Keratinocyte (primary cell): ENCODE data around the gene FOXK1. TPM values are rescaled to one million over a fixed set of nuclear protein-coding genes. Genes with fewer than 3 reads are reported as not detected.

Experiments used
- DNase-seq: peaks from one replicate; pipeline ENCODE4 v3.0.0-alpha.2; 2011; ENCODE audit warnings: low read depth, missing footprints, low spot score
- FAIRE-seq: peaks from 2 replicates; lab custom pipeline; 2011; peaks lifted over from hg19 to GRCh38; lab: Jason Lieb, UNC
- H2AFZ ChIP-seq: 2 replicates; pipeline ENCODE4 v1.6.0; 2012; ENCODE audit warnings: low read length, control low read depth, inconsistent platforms; ENCODE audit not compliant: control insufficient read depth
- H3K27ac ChIP-seq: 2 replicates; pipeline ENCODE4 v1.5.1; 2011; ENCODE audit warnings: low read length; ENCODE audit not compliant: control insufficient read depth, insufficient read depth
- H3K27me3 ChIP-seq: 3 replicates; pipeline ENCODE4 v1.6.0; 2011; ENCODE audit warnings: low read length; ENCODE audit not compliant: control insufficient read depth, insufficient read depth; ENCODE audit errors: extremely low read depth
- H3K36me3 ChIP-seq, 2 experiments: 2 replicates in 1 of 2; 3 replicates in 1 of 2; pipeline ENCODE4 v1.5.1; 2011; ENCODE audit warnings: low read length in 2 of 2, mild to moderate bottlenecking in 1 of 2; ENCODE audit not compliant: control insufficient read depth in 2 of 2, insufficient read depth in 2 of 2; ENCODE audit errors: extremely low read depth in 1 of 2
- H3K4me1 ChIP-seq: 3 replicates; pipeline ENCODE4 v1.5.1; 2011; ENCODE audit warnings: low read length; ENCODE audit not compliant: control insufficient read depth, insufficient read depth; ENCODE audit errors: extremely low read depth
- H3K4me2 ChIP-seq: 3 replicates; pipeline ENCODE4 v1.6.0; 2011; ENCODE audit warnings: low read depth, low read length; ENCODE audit not compliant: control insufficient read depth, insufficient read depth; ENCODE audit errors: extremely low read depth
- H3K4me3 ChIP-seq, 3 experiments: fragments of 200-600 bp in 1 of 3; sonication (generic) in 1 of 3; 2 replicates in 2 of 3; 3 replicates in 1 of 3; pipeline ENCODE4 v1.5.1; 2011 to 2016; ENCODE audit warnings: low read length in 3 of 3, mild to moderate bottlenecking in 3 of 3, control low read depth in 2 of 3, inconsistent platforms in 1 of 3, low read depth in 1 of 3, mixed read lengths in 1 of 3, mixed run types in 1 of 3, moderate library complexity in 1 of 3; ENCODE audit not compliant: control insufficient read depth in 2 of 3, insufficient read depth in 2 of 3; ENCODE audit errors: extremely low read depth in 1 of 3
- H3K79me2 ChIP-seq: 2 replicates; pipeline ENCODE4 v1.6.0; 2012; ENCODE audit warnings: low read length; ENCODE audit not compliant: control insufficient read depth, insufficient read depth
- H3K9ac ChIP-seq: 3 replicates; pipeline ENCODE4 v1.6.0; 2011; ENCODE audit warnings: low read length; ENCODE audit not compliant: control insufficient read depth, insufficient read depth; ENCODE audit errors: extremely low read depth
- H3K9me1 ChIP-seq: 3 replicates; pipeline ENCODE4 v1.6.0; 2011; ENCODE audit warnings: low read length; ENCODE audit not compliant: control insufficient read depth, insufficient read depth; ENCODE audit errors: extremely low read depth
- H3K9me3 ChIP-seq: 2 replicates; pipeline ENCODE4 v1.5.1; 2012; ENCODE audit warnings: low read depth, low read length; ENCODE audit not compliant: control insufficient read depth
- H4K20me1 ChIP-seq: 3 replicates; pipeline ENCODE4 v1.6.0; 2011; ENCODE audit warnings: low read length; ENCODE audit not compliant: control insufficient read depth, insufficient read depth; ENCODE audit errors: extremely low read depth
- EZH2 ChIP-seq: IDR thresholded peaks from one replicate; pipeline ENCODE4 v1.6.1; 2012; ENCODE audit warnings: inconsistent platforms, mild to moderate bottlenecking, low read length, moderate library complexity
- dilution Hi-C: fragments of 300-500 bp; cut with MboI; formaldehyde crosslinking; loops from one replicate; pipeline ENCODE4 v1.7.0; 2020; ENCODE audit warnings: low sequenced_read_pairs; ENCODE audit not compliant: extremely low pct_ligation_motif_present
- polyA plus RNA-seq, 5 experiments: library from polyadenylated mRNA; depleted of rRNA in 3 of 5; stranded (reverse) in 3 of 5; stranded (forward) in 1 of 5; unstranded in 1 of 5; fragments of >200 nt; gene quantifications; 1 replicate in 1 of 5; 2 replicates in 3 of 5; 3 replicates in 1 of 5; pipeline versions ENCODE4 v1.2.1 to v1.2.3, GENCODE V29; 2011 to 2012; ENCODE audit warnings: missing spikeins in 2 of 5, low read depth in 1 of 5, low replicate concordance in 1 of 5
- TF ChIP-seq, protein P1 (sequence below), 3 experiments: IDR thresholded peaks in 1 of 3; conservative IDR thresholded peaks in 1 of 3; optimal IDR thresholded peaks in 1 of 3; 2 replicates in 2 of 3; 3 replicates in 1 of 3; pipeline versions ENCODE3 to v1.5.1; 2011; ENCODE audit warnings: low read length in 3 of 3, mild to moderate bottlenecking in 3 of 3, moderate library complexity in 2 of 3, control low read depth in 1 of 3, inconsistent platforms in 1 of 3; ENCODE audit not compliant: insufficient read depth in 2 of 3; ENCODE audit errors: extremely low read depth in 1 of 3

FOXK1 gene
- polyA plus RNA-seq, 1 donor (not counting 4 experiments of a cell fraction or from before 2014, with no cell fraction given), result 4.4 TPM

DNA sequence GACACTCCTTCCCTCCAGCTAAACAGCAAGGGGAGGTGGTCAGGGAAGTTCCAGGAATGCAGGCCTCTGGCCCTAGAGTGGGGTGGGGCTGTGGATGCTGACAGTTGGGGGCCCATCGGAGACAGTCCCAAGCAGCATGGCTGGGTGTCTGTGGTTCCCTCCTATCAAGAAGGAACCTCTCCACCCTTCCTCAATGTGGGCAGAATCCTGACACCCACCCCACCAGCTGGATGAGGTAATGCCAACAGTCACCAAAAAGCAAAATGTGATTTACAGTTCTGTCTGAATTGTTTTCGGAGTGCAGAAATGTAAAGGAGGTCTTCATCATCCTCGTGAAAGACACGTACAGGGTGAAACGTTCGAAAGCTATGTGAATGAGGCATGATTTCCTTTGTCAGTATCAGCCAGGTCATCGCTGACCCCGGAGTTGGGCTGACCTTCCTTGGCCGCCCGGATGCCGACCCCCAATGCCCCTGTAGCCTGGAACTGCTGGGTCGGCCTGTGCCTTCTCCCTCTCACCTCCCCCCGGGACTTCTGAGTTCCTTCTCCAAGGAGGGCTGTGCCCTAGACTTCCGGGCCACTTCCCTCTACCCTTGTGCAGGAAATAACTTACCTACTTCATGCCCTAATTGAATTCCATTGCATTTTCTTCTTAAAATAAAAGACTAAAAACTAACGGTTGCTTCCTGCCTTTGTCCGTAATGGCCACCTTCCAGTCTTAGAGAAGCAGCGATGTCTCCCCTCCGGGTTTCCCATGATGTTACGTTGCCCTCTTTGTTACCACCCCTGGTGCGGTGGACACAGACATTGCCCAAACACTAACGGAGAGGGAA lies 24.5 kb downstream of the FOXK1 start:
- no peak overlapping the region for H3K4me2 ChIP-seq
- dilution Hi-C loops, result no loop called here
- DNase-seq (no peak), FAIRE-seq (no peak)
- TF ChIP-seq EZH2, result no peak
- TF ChIP-seq, protein P1, sequence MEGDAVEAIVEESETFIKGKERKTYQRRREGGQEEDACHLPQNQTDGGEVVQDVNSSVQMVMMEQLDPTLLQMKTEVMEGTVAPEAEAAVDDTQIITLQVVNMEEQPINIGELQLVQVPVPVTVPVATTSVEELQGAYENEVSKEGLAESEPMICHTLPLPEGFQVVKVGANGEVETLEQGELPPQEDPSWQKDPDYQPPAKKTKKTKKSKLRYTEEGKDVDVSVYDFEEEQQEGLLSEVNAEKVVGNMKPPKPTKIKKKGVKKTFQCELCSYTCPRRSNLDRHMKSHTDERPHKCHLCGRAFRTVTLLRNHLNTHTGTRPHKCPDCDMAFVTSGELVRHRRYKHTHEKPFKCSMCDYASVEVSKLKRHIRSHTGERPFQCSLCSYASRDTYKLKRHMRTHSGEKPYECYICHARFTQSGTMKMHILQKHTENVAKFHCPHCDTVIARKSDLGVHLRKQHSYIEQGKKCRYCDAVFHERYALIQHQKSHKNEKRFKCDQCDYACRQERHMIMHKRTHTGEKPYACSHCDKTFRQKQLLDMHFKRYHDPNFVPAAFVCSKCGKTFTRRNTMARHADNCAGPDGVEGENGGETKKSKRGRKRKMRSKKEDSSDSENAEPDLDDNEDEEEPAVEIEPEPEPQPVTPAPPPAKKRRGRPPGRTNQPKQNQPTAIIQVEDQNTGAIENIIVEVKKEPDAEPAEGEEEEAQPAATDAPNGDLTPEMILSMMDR (optimal IDR thresholded peaks at IDR 0.05 in 1 of 3, IDR thresholded peaks at IDR 0.05 in 1 of 3, conservative IDR thresholded peaks at IDR 0.05 in 1 of 3; ENCODE audit: extremely low read depth in 1 of 3, insufficient read depth in 2 of 3, low read length in 3 of 3), result no peak
- H3K36me3 ChIP-seq, result peaks cover 4 to 5% of the 10 kb centered on the region in 2 experiments
- H3K4me1 ChIP-seq, result no peaks in the 10 kb centered on the region
- H3K4me3 ChIP-seq, result no peak overlapping the region
- no peaks in the 10 kb centered on the region for H3K27me3 ChIP-seq
- H3K9ac ChIP-seq, result no peak overlapping the region
- no peaks in the 10 kb centered on the region for H3K9me1 ChIP-seq
- H3K9me3 ChIP-seq, result no peaks in the 10 kb centered on the region
- peaks cover 16% of the 10 kb centered on the region for H4K20me1 ChIP-seq
- H3K79me2 ChIP-seq, result peaks cover 90% of the 10 kb centered on the region
- H3K27ac ChIP-seq, result no peak overlapping the region
- no peak overlapping the region for H2AFZ ChIP-seq

DNA sequence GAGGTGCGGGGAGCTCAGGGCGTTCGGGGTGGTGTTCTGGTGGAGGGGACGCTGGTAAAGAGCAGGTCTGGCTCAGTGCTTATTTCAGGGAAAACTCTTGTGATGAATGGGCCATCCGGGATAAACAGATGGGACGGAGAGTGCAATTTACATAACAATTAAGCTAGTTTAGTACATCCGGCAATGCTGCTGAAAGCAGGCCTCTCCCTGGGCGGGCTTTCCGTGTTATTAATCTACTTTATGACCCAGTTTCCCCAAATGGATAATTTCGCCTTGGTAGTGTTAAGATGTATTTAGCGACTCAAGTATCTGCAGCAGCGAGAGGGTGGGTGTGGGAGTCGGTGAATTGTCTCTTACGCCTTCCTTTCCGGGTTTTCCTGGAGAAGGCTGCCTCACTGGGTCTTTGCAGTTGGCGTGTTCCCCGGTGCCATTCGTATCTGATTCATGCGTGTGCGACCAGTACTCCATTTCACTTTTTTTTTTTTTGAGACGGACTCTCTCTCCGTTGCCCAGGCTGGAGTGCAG lies 25.2 kb downstream of the FOXK1 start:
- Histone ChIP-seq H3K9me1 (no peaks in the 10 kb centered on the region), H3K79me2 (peaks cover 92% of the 10 kb centered on the region), H3K4me3 (no peak overlapping the region), H3K27ac (no peak overlapping the region), H3K4me2 (no peak overlapping the region), H2AFZ (no peak overlapping the region), H3K9me3 (no peaks in the 10 kb centered on the region), H4K20me1 (peaks cover 16% of the 10 kb centered on the region), H3K9ac (no peak overlapping the region), H3K27me3 (no peaks in the 10 kb centered on the region), H3K4me1 (no peaks in the 10 kb centered on the region), H3K36me3 (peaks cover 4 to 5% of the 10 kb centered on the region in 2 experiments)
- no peak for TF ChIP-seq EZH2
- FAIRE-seq (no peak), DNase-seq (no peak)
- dilution Hi-C loops, result no loop called here
